Heart left ventricle (tissue), 13 donors: ENCODE data around the gene GALNTL6.

Source experiments
- POLR2A ChIP-seq, 2 donors: fragments of 450-650 bp; IDR thresholded peaks; one replicate each; pipeline ENCODE4 v1.6.1; 2017; ENCODE audit warnings: antibody characterized with exemption in 2 of 2, mild to moderate bottlenecking in 2 of 2, moderate library complexity in 2 of 2
- TF ChIP-seq, protein P1 (sequence below), 12 donors: fragments of 200-600 bp; sonication (generic) in 4 of 12; IDR thresholded peaks; one replicate each; pipeline versions ENCODE4 v1.5.0 to v1.8.0; 2018 to 2022; ENCODE audit warnings: antibody characterized with exemption in 12 of 12, mild to moderate bottlenecking in 5 of 12
- donor health status: ischemic (EF 13 %, LVEDD 7.1; RV severe dilation, severe dysfunction).
- donor health status: DM: no; HTN: yes; CAD: no.
- donor health status: DM: no; HTN: no; CAD: no.
- donor health status: ischemic (EF 25% LVEDD 6.9; RV normal size, moderate dysfunction).
- donor health status: ischemic (EF 25% LVEDD 5.7; RV mildly dilated, moderate dysfunction).
- donor health status: ischemic (EF 35%, LVEDD 5.7; RV mildly dilated, moderate dysfunction).
- donor health status: nonischemic (EF 11% LVEDD 7.7; RV severe dilation, severe dysfunction).
- donor health status: DM: yes; HTN: yes; CAD: no.
- donor health status: PGD.
- donor health status: ischemic (EF 29% LVEDD 5.4; RV normal size, mild dysfunction).
- donor health status: nonischemic (EF 23%, LVEDD 6.1; RV moderate dilation, normal function).

DNA sequence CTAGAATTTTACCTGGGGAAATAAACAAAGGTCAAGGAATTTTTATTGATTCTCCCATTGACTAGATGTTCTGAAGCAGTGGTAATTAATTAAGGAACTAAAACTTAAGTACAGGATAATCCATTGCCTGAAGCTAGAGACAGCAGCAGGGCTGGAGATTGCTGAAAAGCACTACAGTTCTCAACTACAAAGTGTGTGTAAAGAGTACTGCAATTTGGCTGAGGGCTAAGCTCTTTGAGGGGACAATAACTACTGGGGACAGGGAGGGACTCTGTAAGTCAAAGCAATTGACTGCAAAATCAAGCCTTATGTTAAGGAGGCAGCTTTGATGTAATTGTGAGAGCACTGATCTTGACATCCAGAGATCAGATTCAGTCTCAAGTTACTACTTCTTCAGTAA, 260.4 kb downstream of the GALNTL6 start:
- TF ChIP-seq POLR2A (IDR thresholded peaks at IDR 0.05): no peak
- TF ChIP-seq, protein P1, sequence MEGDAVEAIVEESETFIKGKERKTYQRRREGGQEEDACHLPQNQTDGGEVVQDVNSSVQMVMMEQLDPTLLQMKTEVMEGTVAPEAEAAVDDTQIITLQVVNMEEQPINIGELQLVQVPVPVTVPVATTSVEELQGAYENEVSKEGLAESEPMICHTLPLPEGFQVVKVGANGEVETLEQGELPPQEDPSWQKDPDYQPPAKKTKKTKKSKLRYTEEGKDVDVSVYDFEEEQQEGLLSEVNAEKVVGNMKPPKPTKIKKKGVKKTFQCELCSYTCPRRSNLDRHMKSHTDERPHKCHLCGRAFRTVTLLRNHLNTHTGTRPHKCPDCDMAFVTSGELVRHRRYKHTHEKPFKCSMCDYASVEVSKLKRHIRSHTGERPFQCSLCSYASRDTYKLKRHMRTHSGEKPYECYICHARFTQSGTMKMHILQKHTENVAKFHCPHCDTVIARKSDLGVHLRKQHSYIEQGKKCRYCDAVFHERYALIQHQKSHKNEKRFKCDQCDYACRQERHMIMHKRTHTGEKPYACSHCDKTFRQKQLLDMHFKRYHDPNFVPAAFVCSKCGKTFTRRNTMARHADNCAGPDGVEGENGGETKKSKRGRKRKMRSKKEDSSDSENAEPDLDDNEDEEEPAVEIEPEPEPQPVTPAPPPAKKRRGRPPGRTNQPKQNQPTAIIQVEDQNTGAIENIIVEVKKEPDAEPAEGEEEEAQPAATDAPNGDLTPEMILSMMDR (IDR thresholded peaks at IDR 0.05): no peak
